GM21390 (cell line): ENCODE measurements around the gene TNFRSF13B.
"Not testable (repeated sequence)": the region's sequence is repeated elsewhere in the genome, so short reads cannot be mapped to it uniquely, and the experiment has no call there.

Experiments used
- ATAC-seq: cut with Tn5 transposase; IDR thresholded peaks from one replicate; pipeline ENCODE4 v1.9.1; 2021; ENCODE audit not compliant: unreplicated experiment

The TNFRSF13B gene

DNA sequence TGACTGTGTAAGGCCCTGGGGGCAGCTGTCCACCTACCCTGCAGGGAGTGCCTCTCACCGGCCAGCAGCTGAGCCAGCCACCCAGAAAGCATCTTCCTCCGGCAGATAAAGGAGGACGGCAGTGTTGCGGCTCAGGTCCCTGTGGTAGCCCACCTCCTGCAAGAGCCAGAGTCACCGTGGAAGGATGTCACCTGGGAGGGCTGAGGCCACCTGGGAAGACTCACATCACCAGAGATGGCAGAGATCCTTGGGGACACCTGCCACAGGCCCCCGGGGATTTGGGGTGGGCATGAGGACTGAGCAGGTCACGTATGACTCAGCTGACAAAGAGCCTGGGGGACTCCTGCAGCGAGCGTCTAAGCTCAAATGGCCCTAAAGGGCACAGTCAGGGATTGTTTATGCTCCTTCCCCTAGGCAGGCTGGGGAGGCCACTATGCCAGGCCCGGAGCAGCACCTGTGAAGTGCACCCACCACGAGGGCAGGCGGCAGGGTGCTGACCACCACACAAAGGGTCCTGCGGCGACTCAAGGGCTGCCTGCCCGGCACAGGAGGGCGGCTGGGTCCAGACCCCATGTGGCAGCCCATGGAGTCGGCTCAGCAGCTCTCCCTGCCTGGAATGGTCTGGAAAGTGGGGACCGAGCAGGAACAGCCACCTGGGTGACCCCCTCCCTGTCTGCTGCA lies 44.1 kb downstream of the TNFRSF13B start:
- no peak for ATAC-seq

- ATAC-seq, result no peak
Observed at GRCh38 chr17:16926571-16927451, 45.1 kb downstream of the TNFRSF13B start.

GRCh38 chr17:16926061-16926511 lies 45.8 kb downstream of the TNFRSF13B start:
- no peak for ATAC-seq

DNA sequence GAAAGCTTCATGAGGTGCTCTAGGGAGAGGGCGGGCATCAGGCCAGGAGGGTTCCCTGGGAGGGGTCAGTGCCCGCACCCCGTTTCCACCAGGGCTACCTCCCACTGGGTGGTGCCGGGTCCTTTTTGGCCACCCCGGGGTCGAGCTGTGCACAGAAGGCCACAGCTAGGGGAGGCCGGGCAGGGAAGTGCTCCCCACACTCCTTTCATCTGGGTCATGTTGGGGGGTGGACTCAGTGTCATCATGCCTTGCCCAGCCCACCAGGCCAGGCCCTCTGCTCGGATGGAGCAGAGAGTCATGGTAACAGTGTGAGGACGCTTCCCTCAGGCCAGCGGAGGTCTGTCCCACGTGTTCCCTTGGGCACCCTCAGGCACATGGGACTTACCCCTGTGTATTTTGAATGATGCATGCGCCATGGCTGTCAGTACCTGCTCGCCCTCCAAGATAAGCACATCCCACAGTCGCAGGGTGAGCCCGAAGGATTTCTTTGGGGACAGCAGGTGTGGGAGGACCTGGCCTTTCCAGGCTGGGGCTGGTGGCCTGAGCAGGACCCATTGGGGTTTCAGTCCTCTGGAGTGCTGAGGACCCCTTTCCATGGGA lies 46.4 kb downstream of the TNFRSF13B start:
- ATAC-seq, result no peak

DNA sequence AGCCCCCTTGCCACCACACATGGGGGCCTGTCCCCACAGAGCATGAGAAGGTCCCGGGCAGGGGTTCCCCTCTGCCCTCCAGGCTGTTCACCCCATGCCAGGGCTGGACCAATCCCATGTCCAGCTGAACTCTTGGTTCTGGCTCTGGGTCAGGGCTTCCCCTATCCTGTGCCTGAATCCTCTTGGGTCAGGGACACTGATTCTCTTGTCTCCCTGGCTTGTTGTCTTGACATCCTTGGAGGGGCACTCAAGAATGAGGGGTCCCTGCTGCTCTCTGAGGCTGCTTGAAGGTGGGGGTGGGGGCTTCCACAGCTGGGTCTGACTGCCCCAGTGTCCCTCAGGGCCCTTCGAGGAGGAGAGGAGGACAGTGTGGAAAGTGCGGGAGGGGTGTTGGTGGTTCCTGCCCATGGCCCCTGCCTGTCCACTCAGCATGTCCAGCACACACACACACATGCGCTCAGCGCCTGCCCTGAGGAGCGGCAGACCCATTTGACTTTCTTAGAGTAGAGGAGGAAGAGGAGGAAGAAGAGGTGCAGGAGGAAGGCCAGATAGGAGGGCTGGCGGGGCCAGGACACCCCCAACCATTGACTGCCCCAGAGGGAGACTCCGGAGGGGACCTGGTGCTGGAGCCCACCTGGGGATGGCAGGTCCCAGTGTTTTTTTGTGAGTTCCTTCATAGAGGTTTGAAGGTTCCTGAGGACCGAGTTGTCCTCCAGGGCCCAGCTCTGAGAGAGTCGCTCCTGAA lies 47.0 kb downstream of the TNFRSF13B start:
- no peak for ATAC-seq

GRCh38 chr17:16923904-16924695 lies 47.8 kb downstream of the TNFRSF13B start:
- ATAC-seq, result no peak

DNA sequence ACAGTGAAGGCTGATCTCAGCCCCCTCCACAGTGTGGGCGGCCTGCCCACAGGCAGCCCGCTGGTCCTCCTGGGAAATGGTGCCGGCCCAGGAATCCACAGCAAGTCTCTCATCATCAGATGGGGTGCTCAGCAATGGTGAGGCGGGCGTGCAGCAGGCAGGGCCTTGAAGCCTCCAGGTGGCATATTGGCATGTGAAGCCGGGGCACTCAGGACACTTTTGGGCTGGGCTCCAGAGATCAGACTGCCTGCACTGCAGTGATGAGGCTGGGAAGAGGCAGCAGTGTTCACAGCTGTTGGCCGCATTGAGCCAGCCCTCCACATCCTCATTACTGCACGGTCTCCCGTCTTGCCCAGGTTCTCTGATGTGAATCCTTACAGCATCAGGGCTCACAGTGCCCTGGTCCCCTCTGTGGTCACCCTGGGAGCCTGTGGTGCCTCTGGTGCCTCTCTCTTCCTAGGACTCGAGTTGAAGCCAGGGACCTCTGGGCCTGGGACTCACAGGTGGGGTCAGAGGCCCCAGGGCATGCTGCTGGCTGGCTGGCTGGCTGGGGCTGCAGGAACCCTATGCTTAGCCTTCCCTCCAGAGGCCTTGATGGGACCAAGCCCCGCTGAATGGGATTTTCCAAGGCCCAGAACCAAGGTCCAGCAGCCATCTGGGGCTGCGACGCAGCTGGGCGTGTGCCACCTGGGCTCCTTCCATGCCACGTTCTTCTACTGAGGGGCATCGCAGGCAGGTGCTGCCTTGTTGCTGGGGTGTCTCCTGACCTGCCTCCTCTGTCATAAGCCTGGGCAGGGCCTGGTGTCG lies 48.6 kb downstream of the TNFRSF13B start:
- no peak for ATAC-seq

GRCh38 chr17:16922386-16923096 lies 49.4 kb downstream of the TNFRSF13B start:
- no peak for ATAC-seq

DNA sequence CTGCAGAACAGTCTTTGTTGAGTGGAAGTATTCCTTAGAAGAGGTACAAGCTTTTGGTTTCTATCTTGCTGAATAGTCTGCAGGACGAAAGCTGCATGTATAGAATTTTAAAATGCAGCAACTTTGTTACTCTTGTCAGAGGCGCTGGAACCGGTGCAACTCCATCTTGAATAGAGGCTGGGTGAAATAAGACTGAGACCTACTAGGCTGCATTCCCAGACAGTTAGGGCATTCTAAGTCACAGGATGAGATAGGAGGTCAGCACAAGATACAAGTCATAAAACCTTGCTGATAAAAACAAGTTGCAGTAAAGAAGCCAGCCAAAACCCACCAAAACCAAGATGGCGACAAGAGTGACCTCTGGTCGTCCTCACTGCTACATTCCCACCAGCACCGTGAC lies 50.5 kb downstream of the TNFRSF13B start:
- ATAC-seq, result not testable (repeated sequence)

- ATAC-seq, result no peak
Observed at GRCh38 chr17:16920628-16921020, 51.3 kb downstream of the TNFRSF13B start.

DNA sequence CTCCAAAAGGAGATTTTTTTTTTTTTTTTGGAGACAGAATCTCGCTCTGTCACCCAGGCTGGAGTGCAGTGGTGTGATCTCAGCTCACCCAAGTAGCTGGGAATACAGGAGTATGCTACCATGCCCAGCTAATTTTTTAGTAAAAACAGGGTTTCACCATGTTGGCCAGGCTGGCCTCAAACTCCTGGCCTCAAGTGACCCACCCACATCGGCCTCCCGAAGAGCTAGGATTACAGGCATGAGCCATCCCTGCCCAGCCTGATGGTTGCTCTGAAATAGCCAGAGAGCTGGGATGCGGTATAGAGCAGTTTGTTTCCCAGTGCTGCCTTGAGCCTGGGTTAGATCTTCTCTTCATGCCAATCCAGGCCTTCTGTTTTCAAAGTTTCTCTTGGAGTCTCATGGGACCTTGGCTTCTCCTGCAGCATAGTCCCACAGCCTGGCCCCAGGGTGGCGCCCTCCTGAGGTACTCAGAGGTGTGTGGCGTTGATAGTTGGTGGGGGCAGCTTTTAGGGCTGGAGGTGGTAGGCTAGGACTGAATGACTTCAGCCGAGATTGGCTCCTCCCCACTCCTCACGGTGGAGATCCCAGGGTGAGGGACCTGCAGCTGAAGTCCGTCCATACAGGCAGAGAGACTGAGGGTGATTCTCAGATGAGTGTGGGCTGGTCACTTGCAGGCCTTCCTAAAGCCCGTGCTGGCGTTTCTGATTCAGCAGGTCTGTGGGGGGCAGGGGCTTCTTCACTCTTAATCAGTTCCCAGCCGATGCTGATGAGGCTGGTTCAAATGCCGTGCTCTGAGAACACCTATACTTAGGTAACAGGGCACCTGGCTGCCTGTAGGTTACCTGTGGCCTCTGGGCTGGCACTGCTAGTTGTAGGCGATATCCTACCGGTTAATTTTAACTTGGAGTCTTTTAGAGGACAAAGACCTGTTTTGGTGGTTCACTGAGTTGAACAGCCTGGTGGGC lies 52.0 kb downstream of the TNFRSF13B start:
- ATAC-seq, result no peak

DNA sequence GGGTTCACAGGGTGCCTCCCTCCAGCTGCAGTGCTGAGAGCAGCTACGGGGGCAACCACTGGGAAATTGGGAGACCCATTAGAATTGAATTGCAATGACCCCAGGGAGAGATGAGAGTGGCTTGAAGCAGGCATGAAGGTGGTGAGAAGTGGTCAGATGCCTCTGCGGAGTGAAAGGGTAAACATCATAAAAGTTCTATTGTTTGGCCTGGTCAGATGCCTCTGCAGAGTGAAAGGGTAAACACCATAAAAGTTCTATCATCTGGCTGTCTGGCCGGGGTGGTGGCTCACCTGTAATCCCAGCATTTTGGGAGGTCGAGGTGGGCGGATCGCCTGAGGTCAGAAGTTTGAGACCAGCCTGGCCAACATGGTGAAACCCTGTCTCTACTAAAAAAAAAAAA lies 53.5 kb downstream of the TNFRSF13B start:
- ATAC-seq, result no peak

DNA sequence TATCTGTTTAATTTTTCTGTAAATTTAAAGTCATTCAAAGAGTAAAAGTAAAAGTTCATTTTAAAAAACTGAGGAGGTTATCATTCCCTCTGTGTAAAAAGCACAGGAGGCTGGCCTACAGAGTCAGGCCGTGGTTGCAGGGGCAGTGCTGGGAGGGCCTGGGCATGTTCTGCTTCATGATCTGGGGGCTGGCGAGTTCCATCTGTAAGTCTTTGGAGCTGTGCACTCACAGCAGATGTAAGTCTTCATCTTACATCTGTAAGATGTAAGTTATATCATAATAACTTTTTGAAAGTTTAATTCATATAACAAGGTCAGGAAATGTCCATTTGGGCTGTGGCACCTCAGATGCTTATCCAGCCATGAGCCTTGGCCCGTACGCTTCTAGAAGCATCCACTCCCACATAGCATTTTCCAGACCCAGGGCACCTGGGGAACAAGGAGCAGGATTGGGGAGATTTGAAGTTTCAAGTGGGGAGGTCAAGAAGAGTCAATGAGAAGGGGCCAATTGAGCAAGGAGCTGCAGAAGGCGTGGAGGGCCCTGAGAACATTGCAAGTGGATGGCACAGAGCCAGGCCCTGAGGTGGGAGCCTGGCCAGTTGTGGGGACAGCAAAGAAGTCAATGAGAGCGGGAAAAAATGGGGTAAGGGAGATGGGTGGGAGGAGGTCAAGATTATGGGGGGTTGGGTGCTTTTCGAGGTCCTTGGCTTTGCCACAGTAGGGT lies 54.1 kb downstream of the TNFRSF13B start:
- ATAC-seq, result no peak

DNA sequence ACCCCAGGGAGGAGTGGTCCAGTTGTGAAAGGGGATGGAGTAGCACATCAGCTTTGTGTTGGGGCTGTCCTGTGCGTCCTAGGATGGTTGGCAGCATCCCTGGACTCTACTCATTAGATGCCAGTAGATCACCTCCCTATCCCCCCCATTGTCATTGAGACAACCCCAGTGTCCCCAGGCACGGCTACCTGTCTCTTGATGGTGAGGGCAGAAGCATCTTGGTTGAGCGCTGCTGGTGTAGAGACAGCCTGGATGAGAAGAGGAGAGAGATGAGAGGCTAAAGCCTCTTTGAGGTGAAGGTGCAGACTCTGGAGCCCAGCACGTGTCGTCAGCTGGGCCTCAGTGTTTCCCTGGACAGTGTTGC lies 55.4 kb downstream of the TNFRSF13B start:
- ATAC-seq, result no peak

DNA sequence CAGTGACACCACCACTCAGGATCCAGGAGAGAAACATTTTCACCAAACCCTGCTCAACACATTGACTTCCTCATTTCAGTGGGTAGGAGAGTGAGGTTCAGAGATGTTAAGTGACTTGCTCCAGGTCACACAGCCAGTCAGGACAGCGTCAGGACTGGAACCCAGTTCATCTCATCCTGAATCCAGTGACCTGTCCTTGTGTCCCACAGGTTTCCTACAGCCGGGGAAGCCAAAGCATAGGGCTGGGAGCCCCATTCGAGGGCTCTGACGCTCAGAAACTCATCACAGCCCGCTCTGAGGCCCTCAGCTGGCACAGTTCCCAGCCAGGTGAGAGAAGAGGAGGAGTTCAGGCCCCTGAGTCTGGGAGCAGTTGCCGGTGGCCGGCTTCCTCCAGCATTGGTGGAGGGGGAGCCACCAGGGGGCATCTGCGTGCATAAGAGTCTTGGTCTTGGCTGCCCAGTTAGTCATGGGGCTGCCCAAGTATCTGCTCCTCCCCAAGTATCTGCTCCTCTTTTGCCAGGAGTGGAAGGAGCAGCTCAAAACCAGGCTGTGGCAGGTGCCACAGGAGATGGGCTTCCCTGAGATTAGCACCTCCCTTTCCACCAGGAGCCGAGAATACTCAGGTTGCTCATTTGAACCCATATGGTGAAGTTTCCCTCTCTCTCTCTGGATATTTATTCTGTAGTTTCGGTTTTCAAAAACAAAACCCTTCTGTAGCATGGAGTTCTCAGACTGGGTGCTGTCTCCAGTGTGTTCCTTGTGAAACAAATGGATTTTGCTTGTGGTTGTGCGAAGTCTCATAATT lies 56.0 kb downstream of the TNFRSF13B start:
- peak; percentile 53 for ATAC-seq

- ATAC-seq, result no peak
Observed at GRCh38 chr17:16913463-16913862, 58.5 kb downstream of the TNFRSF13B start.
